Natural killer cell (primary cell): ENCODE data around the gene TMEM132D. TPM values are rescaled to one million over a fixed set of nuclear protein-coding genes. Genes with fewer than 3 reads are reported as not detected.

Experiments used
- ATAC-seq, 3 donors: fragments of 150-1000 bp in 2 of 3; fragments of 200-7000 bp in 1 of 3; cut with Tn5 transposase; 1 replicate in 1 of 3; 2 replicates in 2 of 3; pipeline ENCODE4 v1.10.0; 2021; ENCODE audit warnings: mild to moderate bottlenecking in 2 of 3, moderate library complexity in 2 of 3
- DNase-seq, 2 donors: peaks; one replicate each; pipeline versions ENCODE4 v3.0.0 to v3.0.0-alpha.2; 2013 to 2021; ENCODE audit warnings: mixed read lengths in 1 of 2
- H3K27ac ChIP-seq: one replicate; pipeline ENCODE4 v1.5.1; 2013; ENCODE audit warnings: mild to moderate bottlenecking, low read length
- H3K27me3 ChIP-seq: one replicate; pipeline ENCODE4 v1.6.1; 2013; ENCODE audit warnings: low read length; ENCODE audit not compliant: control insufficient read depth, insufficient read depth
- H3K36me3 ChIP-seq: one replicate; pipeline ENCODE4 v1.6.1; 2013; ENCODE audit warnings: low read length; ENCODE audit not compliant: control insufficient read depth, insufficient read depth
- H3K4me1 ChIP-seq: one replicate; pipeline ENCODE4 v1.6.1; 2013; ENCODE audit warnings: low read length; ENCODE audit not compliant: control insufficient read depth, insufficient read depth
- H3K4me3 ChIP-seq: one replicate; pipeline ENCODE4 v1.5.1; 2013; ENCODE audit warnings: low read length
- H3K9me3 ChIP-seq: one replicate; pipeline ENCODE4 v1.6.1; 2013; ENCODE audit warnings: low read length; ENCODE audit not compliant: control insufficient read depth, insufficient read depth
- H3K27ac Mint-ChIP-seq, 2 donors: one replicate each; pipeline ENCODE4 v1.8.0; 2022; ENCODE audit warnings: mild to moderate bottlenecking in 2 of 2, mixed read lengths in 2 of 2, moderate library complexity in 1 of 2
- H3K27me3 Mint-ChIP-seq, 2 donors: one replicate each; pipeline ENCODE4 v1.8.0; 2022; ENCODE audit warnings: low read depth in 2 of 2, mixed read lengths in 2 of 2
- H3K36me3 Mint-ChIP-seq: one replicate; pipeline ENCODE4 v1.8.0; 2022; ENCODE audit warnings: mixed read lengths
- H3K4me1 Mint-ChIP-seq, 2 donors: one replicate each; pipeline ENCODE4 v1.8.0; 2022; ENCODE audit warnings: mixed read lengths in 2 of 2
- H3K4me3 Mint-ChIP-seq: one replicate; pipeline ENCODE4 v1.8.0; 2022; ENCODE audit warnings: mild to moderate bottlenecking, moderate library complexity, mixed read lengths
- H3K9me3 Mint-ChIP-seq, 2 donors: one replicate each; pipeline ENCODE4 v1.8.0; 2022; ENCODE audit warnings: mixed read lengths in 2 of 2
- CTCF ChIP-seq: fragments of 200-600 bp; IDR thresholded peaks from one replicate; pipeline ENCODE4 v1.8.0; 2022; ENCODE audit warnings: antibody characterized with exemption
- WGBS: methylation state at CpG from one replicate; pipeline ENCODE4 v1.1.7; 2013; ENCODE audit warnings: missing lambda C conversion rate; ENCODE audit not compliant: insufficient coverage; 5-methylcytosine and 5-hydroxymethylcytosine counted together
- intact Hi-C: fragments of 100-400 bp; cut with micrococcal nuclease; formaldehyde crosslinking; loops from one replicate; pipeline ENCODE4 v1.14.2; 2022
- total RNA-seq, 4 donors: library from RNA; stranded (reverse); fragments of 120-200 nt in 1 of 4; gene quantifications; one replicate each; pipeline versions ENCODE4 v1.2.3 to v1.2.4, GENCODE V29; 2013 to 2022

Gene TMEM132D
- total RNA-seq, 3 donors from 2014 or later (not counting 1 experiment from before 2014, with no cell fraction given), result not detected

GRCh38 chr12:129827102-129827865 is 76.5 kb downstream of the TMEM132D start:
- H3K27me3 Mint-ChIP-seq, result no peaks in the 10 kb centered on the region
- H3K27me3 ChIP-seq, result no peaks in the 10 kb centered on the region
- 21% methylated on average over 2 of the region's 5 CpGs for WGBS
- H3K9me3 Mint-ChIP-seq, result peaks cover 0 to 3% of the 10 kb centered on the region in 2 donors
- intact Hi-C loops, result no loop called here
- DNase-seq (no peak), ATAC-seq (no peak)
- H3K27ac Mint-ChIP-seq, result no peak overlapping the region
- TF ChIP-seq CTCF, result no peak
- peaks cover 0 to 5% of the 10 kb centered on the region in 2 donors for H3K4me1 Mint-ChIP-seq
- H3K27ac ChIP-seq, result no peak overlapping the region
- no peaks in the 10 kb centered on the region for H3K4me1 ChIP-seq
- H3K36me3 Mint-ChIP-seq, result no peaks in the 10 kb centered on the region
- peaks cover 3% of the 10 kb centered on the region for H3K9me3 ChIP-seq
- H3K36me3 ChIP-seq, result no peaks in the 10 kb centered on the region
- H3K4me3 ChIP-seq, result no peak overlapping the region
- H3K4me3 Mint-ChIP-seq, result no peak overlapping the region

- ATAC-seq (no peak), DNase-seq (no peak)
- Mint-ChIP-seq H3K36me3 (no peaks in the 10 kb centered on the region), H3K27ac (no peak overlapping the region), H3K4me3 (no peak overlapping the region), H3K9me3 (peaks cover 0 to 3% of the 10 kb centered on the region in 2 donors), H3K27me3 (no peaks in the 10 kb centered on the region), H3K4me1 (peaks cover 0 to 5% of the 10 kb centered on the region in 2 donors)
- Histone ChIP-seq H3K9me3 (peaks cover 3% of the 10 kb centered on the region), H3K4me3 (no peak overlapping the region), H3K27me3 (no peaks in the 10 kb centered on the region), H3K4me1 (no peaks in the 10 kb centered on the region), H3K36me3 (no peaks in the 10 kb centered on the region), H3K27ac (no peak overlapping the region)
- TF ChIP-seq CTCF, result no peak
- 87% methylated on average over 10 of the region's 10 CpGs for WGBS
- intact Hi-C loops, result no loop called here
Observed at GRCh38 chr12:129826273-129826672, 77.6 kb downstream of the TMEM132D start.

- H3K4me1 ChIP-seq, result no peaks in the 10 kb centered on the region
- no peaks in the 10 kb centered on the region for H3K36me3 Mint-ChIP-seq
- no peak overlapping the region for H3K27ac Mint-ChIP-seq
- DNase-seq (no peak), ATAC-seq (no peak)
- H3K9me3 Mint-ChIP-seq, result peaks cover 0 to 3% of the 10 kb centered on the region in 2 donors
- no peak overlapping the region for H3K4me3 Mint-ChIP-seq
- 76% methylated on average over 9 of the region's 9 CpGs for WGBS
- no peaks in the 10 kb centered on the region for H3K27me3 Mint-ChIP-seq
- H3K4me1 Mint-ChIP-seq, result peaks cover 0 to 5% of the 10 kb centered on the region in 2 donors
- TF ChIP-seq CTCF, result no peak
- no peaks in the 10 kb centered on the region for H3K36me3 ChIP-seq
- no peak overlapping the region for H3K27ac ChIP-seq
- peaks cover 3% of the 10 kb centered on the region for H3K9me3 ChIP-seq
- intact Hi-C loops, result no loop called here
- H3K4me3 ChIP-seq, result no peak overlapping the region
- no peaks in the 10 kb centered on the region for H3K27me3 ChIP-seq
Observed at GRCh38 chr12:129825316-129825715, 78.5 kb downstream of the TMEM132D start.

GRCh38 chr12:129821964-129822363 is 81.9 kb downstream of the TMEM132D start:
- DNase-seq (no peak), ATAC-seq (no peak)
- Histone ChIP-seq H3K27me3 (no peaks in the 10 kb centered on the region), H3K4me3 (no peak overlapping the region), H3K9me3 (no peaks in the 10 kb centered on the region), H3K4me1 (no peaks in the 10 kb centered on the region), H3K27ac (no peak overlapping the region), H3K36me3 (no peaks in the 10 kb centered on the region)
- H3K36me3 Mint-ChIP-seq, result no peaks in the 10 kb centered on the region
- intact Hi-C loops, result no loop called here
- no peak for TF ChIP-seq CTCF
- no peak overlapping the region for H3K27ac Mint-ChIP-seq
- H3K9me3 Mint-ChIP-seq, result no peaks in the 10 kb centered on the region
- 77% methylated on average over 5 of the region's 5 CpGs for WGBS
- no peaks in the 10 kb centered on the region for H3K27me3 Mint-ChIP-seq
- no peaks in the 10 kb centered on the region for H3K4me1 Mint-ChIP-seq
- no peak overlapping the region for H3K4me3 Mint-ChIP-seq
